Measurements from ENCODE around the gene PPCDC. TPM values are rescaled to one million over a fixed set of nuclear protein-coding genes. Genes with fewer than 3 reads are reported as not detected.

PPCDC gene
- polyA plus RNA-seq, 1 donor (not counting 4 experiments of a cell fraction or from before 2014, with no cell fraction given) = 11.9 TPM

- H3K27ac ChIP-seq (ENCODE audit: control insufficient read depth, insufficient read depth, low read length) = no peak overlapping the region
- TF ChIP-seq, protein P1, sequence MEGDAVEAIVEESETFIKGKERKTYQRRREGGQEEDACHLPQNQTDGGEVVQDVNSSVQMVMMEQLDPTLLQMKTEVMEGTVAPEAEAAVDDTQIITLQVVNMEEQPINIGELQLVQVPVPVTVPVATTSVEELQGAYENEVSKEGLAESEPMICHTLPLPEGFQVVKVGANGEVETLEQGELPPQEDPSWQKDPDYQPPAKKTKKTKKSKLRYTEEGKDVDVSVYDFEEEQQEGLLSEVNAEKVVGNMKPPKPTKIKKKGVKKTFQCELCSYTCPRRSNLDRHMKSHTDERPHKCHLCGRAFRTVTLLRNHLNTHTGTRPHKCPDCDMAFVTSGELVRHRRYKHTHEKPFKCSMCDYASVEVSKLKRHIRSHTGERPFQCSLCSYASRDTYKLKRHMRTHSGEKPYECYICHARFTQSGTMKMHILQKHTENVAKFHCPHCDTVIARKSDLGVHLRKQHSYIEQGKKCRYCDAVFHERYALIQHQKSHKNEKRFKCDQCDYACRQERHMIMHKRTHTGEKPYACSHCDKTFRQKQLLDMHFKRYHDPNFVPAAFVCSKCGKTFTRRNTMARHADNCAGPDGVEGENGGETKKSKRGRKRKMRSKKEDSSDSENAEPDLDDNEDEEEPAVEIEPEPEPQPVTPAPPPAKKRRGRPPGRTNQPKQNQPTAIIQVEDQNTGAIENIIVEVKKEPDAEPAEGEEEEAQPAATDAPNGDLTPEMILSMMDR (optimal IDR thresholded peaks at IDR 0.05 in 1 of 3, IDR thresholded peaks at IDR 0.05 in 1 of 3, conservative IDR thresholded peaks at IDR 0.05 in 1 of 3; ENCODE audit: extremely low read depth in 1 of 3, insufficient read depth in 2 of 3, low read length in 3 of 3) = no peak
- TF ChIP-seq EZH2 (IDR thresholded peaks at IDR 0.05; ENCODE audit: low read length) = no peak
- no peak overlapping the region for H3K4me2 ChIP-seq (ENCODE audit: control insufficient read depth, extremely low read depth, insufficient read depth, low read depth, low read length)
- H3K27me3 ChIP-seq (ENCODE audit: control insufficient read depth, extremely low read depth, insufficient read depth, low read length) = no peaks in the 10 kb centered on the region
- H3K36me3 ChIP-seq (ENCODE audit: control insufficient read depth in 2 of 2, extremely low read depth in 1 of 2, insufficient read depth in 2 of 2, low read length in 2 of 2) = peaks cover 8 to 10% of the 10 kb centered on the region in 2 experiments
- H3K4me1 ChIP-seq (ENCODE audit: control insufficient read depth, extremely low read depth, insufficient read depth, low read length) = no peaks in the 10 kb centered on the region
- H3K4me3 ChIP-seq (ENCODE audit: control insufficient read depth in 2 of 3, extremely low read depth in 1 of 3, insufficient read depth in 2 of 3, low read depth in 1 of 3, low read length in 3 of 3) = no peak overlapping the region
- H4K20me1 ChIP-seq (ENCODE audit: control insufficient read depth, extremely low read depth, insufficient read depth, low read length) = no peaks in the 10 kb centered on the region
- FAIRE-seq (no peak), DNase-seq (ENCODE audit: low read depth, low spot score) (no peak)
- no peaks in the 10 kb centered on the region for H3K9me3 ChIP-seq (ENCODE audit: control insufficient read depth, low read depth, low read length)
- H3K9me1 ChIP-seq (ENCODE audit: control insufficient read depth, extremely low read depth, insufficient read depth, low read length) = no peaks in the 10 kb centered on the region
- H3K79me2 ChIP-seq (ENCODE audit: control insufficient read depth, insufficient read depth, low read length) = no peaks in the 10 kb centered on the region
- dilution Hi-C loops (cut with MboI; ENCODE audit: extremely low pct_ligation_motif_present, low sequenced_read_pairs) = no loop called here
- H2AFZ ChIP-seq (ENCODE audit: control insufficient read depth, low read length) = no peak overlapping the region
- H3K9ac ChIP-seq (ENCODE audit: control insufficient read depth, extremely low read depth, insufficient read depth, low read length) = no peak overlapping the region
These were observed 26.9 kb downstream of the PPCDC start for GRCh38 chr15:75050283-75050682.

DNA sequence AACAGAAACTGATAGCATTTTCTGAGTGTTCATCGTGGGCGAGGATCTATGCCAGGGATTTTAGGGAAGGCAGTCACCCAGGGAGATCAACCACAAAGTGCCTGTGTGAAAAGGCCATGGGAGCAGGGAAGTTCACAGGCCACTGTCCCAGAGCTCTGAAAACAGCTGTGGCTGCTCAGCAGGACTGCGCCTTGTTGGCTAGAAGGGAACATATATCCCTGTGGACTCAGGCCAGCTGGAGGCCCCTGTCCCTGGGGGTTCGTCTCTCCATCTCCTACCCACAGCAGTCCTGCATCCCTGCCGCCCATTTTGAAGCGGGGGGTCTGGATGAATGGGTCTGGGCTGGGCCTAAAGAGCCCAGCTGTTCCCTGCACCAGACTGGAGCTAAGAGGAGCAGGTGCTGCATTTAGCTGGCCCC lies 27.8 kb downstream of the PPCDC start:
- no peak overlapping the region for H2AFZ ChIP-seq (ENCODE audit: control insufficient read depth, low read length)
- no peaks in the 10 kb centered on the region for H3K27me3 ChIP-seq (ENCODE audit: control insufficient read depth, extremely low read depth, insufficient read depth, low read length)
- H3K4me3 ChIP-seq (ENCODE audit: control insufficient read depth in 2 of 3, extremely low read depth in 1 of 3, insufficient read depth in 2 of 3, low read depth in 1 of 3, low read length in 3 of 3) = no peak overlapping the region
- no peak overlapping the region for H3K27ac ChIP-seq (ENCODE audit: control insufficient read depth, insufficient read depth, low read length)
- no peaks in the 10 kb centered on the region for H3K79me2 ChIP-seq (ENCODE audit: control insufficient read depth, insufficient read depth, low read length)
- no peak overlapping the region for H3K9ac ChIP-seq (ENCODE audit: control insufficient read depth, extremely low read depth, insufficient read depth, low read length)
- H3K9me1 ChIP-seq (ENCODE audit: control insufficient read depth, extremely low read depth, insufficient read depth, low read length) = no peaks in the 10 kb centered on the region
- no peaks in the 10 kb centered on the region for H3K9me3 ChIP-seq (ENCODE audit: control insufficient read depth, low read depth, low read length)
- FAIRE-seq (no peak), DNase-seq (ENCODE audit: low read depth, low spot score) (no peak)
- no peak for TF ChIP-seq EZH2 (IDR thresholded peaks at IDR 0.05; ENCODE audit: low read length)
- TF ChIP-seq, protein P1 (optimal IDR thresholded peaks at IDR 0.05 in 1 of 3, IDR thresholded peaks at IDR 0.05 in 1 of 3, conservative IDR thresholded peaks at IDR 0.05 in 1 of 3; ENCODE audit: extremely low read depth in 1 of 3, insufficient read depth in 2 of 3, low read length in 3 of 3) = no peak
- H3K4me1 ChIP-seq (ENCODE audit: control insufficient read depth, extremely low read depth, insufficient read depth, low read length) = no peaks in the 10 kb centered on the region
- H3K4me2 ChIP-seq (ENCODE audit: control insufficient read depth, extremely low read depth, insufficient read depth, low read depth, low read length) = no peak overlapping the region
- no peaks in the 10 kb centered on the region for H4K20me1 ChIP-seq (ENCODE audit: control insufficient read depth, extremely low read depth, insufficient read depth, low read length)
- dilution Hi-C loops (cut with MboI; ENCODE audit: extremely low pct_ligation_motif_present, low sequenced_read_pairs) = no loop called here
- peaks cover 8% of the 10 kb centered on the region in 2 experiments for H3K36me3 ChIP-seq (ENCODE audit: control insufficient read depth in 2 of 2, extremely low read depth in 1 of 2, insufficient read depth in 2 of 2, low read length in 2 of 2)

Measured in keratinocyte (primary cell).